IPS-18a (cell line): Measurements from ENCODE around the gene ILF2.
"Not testable (repeated sequence)": the region's sequence is repeated elsewhere in the genome, so short reads cannot be mapped to it uniquely, and the experiment has no call there.

Experiments
- H3K27ac ChIP-seq: one replicate; pipeline ENCODE4 v1.5.1; 2013; ENCODE audit warnings: low read length
- H3K27me3 ChIP-seq: one replicate; pipeline ENCODE4 v1.6.1; 2013; ENCODE audit warnings: mild to moderate bottlenecking, low read length; ENCODE audit not compliant: control insufficient read depth, insufficient read depth
- H3K36me3 ChIP-seq: one replicate; pipeline ENCODE4 v1.6.1; 2013; ENCODE audit warnings: low read depth, low read length; ENCODE audit not compliant: control insufficient read depth
- H3K4me1 ChIP-seq: one replicate; pipeline ENCODE4 v1.6.1; 2013; ENCODE audit warnings: low read depth, low read length; ENCODE audit not compliant: control insufficient read depth
- H3K4me3 ChIP-seq: one replicate; pipeline ENCODE4 v1.5.1; 2013; ENCODE audit warnings: low read length
- H3K9ac ChIP-seq: one replicate; pipeline ENCODE4 v1.6.1; 2013; ENCODE audit warnings: mild to moderate bottlenecking, low read length, moderate library complexity
- H3K9me3 ChIP-seq: one replicate; pipeline ENCODE4 v1.6.1; 2013; ENCODE audit warnings: low read depth, low read length; ENCODE audit not compliant: control insufficient read depth

The ILF2 gene

GRCh38 chr1:153677718-153678518 lies 7.1 kb upstream of the ILF2 start:
- Histone ChIP-seq H3K9ac (no peak overlapping the region), H3K27ac (no peak overlapping the region), H3K4me3 (peak overlapping the region; percentile 81)

GRCh38 chr1:153673511-153673910 lies 2.7 kb upstream of the ILF2 start:
- no peak overlapping the region for H3K9ac ChIP-seq
- H3K4me3 ChIP-seq: no peak overlapping the region
- H3K9me3 ChIP-seq: no peaks in the 10 kb centered on the region
- H3K27me3 ChIP-seq: peaks cover 8% of the 10 kb centered on the region
- H3K36me3 ChIP-seq: peaks cover 14% of the 10 kb centered on the region
- peaks cover 6% of the 10 kb centered on the region for H3K4me1 ChIP-seq
- no peak overlapping the region for H3K27ac ChIP-seq

More at GRCh38 chr1:153677718-153678518, 7.1 kb upstream of the ILF2 start:
- Histone ChIP-seq H3K36me3 (no peaks in the 10 kb centered on the region), H3K27me3 (peaks cover 33% of the 10 kb centered on the region), H3K4me1 (peaks cover 3% of the 10 kb centered on the region), H3K9me3 (no peaks in the 10 kb centered on the region)

GRCh38 chr1:153671628-153672353 lies 998 bp upstream of the ILF2 start:
- Histone ChIP-seq H3K36me3 (peaks cover 31% of the 10 kb centered on the region), H3K27ac (peak overlapping the region; percentile 6), H3K4me3 (peak overlapping the region; percentile 59), H3K9ac (peak overlapping the region; percentile 75)
- not testable (repeated sequence) for H3K4me1 ChIP-seq, H3K9me3 ChIP-seq, H3K27me3 ChIP-seq

DNA sequence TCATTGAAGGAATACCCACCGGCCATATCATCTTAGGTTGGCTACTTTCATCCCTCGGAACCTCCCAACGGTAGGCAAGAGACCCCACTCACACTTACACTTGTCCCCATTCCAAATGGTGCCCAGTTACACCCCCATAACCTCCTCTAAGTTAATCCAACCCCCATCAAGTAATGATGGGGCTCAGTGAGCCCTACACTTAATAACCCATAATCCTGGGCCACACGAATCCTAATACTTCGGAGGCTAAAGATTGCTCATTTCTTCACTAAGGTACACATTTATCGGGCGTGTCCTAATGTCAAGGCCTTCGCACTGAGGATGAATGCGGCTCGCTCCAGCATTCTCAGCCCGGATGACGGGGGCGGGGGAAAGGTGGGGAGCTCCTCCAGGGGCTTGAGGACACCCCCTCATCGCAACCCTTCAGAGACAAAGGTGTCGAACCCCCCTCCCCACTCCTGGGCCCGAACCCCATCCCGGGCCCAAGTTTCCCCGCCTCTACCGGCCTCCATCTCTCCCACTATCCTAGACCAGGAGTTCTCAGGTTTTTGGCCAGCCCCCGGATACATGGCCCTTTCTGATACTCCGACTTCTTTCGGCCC lies 435 bp downstream of the ILF2 start:
- Histone ChIP-seq H3K9me3 (no peaks in the 10 kb centered on the region), H3K36me3 (peaks cover 45% of the 10 kb centered on the region), H3K27me3 (no peaks in the 10 kb centered on the region), H3K27ac (peak overlapping the region; percentile 89), H3K4me3 (peak overlapping the region; percentile 96), H3K9ac (peak overlapping the region; percentile 98), H3K4me1 (peaks cover 6% of the 10 kb centered on the region)

DNA sequence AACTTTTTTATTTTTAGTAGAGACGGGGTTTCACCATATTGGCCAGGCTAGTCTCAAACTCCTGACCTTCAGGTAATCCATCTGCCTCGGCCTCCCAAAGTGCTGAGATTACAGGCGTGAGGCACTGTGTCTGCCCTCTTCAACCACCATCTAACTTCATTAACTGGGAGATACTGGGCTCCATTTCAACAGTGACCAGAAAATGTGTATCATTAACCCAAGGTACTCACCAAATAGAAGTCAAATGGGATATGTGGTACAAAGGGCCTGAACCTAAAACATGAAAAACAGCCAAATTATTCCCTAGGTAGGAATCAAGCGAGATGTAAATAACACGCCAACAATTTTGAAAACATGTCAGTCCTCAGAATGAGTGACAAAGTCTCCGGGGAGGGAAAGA lies 1.2 kb downstream of the ILF2 start:
- H3K36me3 ChIP-seq: peaks cover 53% of the 10 kb centered on the region
- no peaks in the 10 kb centered on the region for H3K9me3 ChIP-seq
- H3K9ac ChIP-seq: peak overlapping the region; percentile 98
- no peak overlapping the region for H3K27ac ChIP-seq
- H3K4me1 ChIP-seq: peaks cover 6% of the 10 kb centered on the region
- peak overlapping the region; percentile 96 for H3K4me3 ChIP-seq
- H3K27me3 ChIP-seq: no peaks in the 10 kb centered on the region

DNA sequence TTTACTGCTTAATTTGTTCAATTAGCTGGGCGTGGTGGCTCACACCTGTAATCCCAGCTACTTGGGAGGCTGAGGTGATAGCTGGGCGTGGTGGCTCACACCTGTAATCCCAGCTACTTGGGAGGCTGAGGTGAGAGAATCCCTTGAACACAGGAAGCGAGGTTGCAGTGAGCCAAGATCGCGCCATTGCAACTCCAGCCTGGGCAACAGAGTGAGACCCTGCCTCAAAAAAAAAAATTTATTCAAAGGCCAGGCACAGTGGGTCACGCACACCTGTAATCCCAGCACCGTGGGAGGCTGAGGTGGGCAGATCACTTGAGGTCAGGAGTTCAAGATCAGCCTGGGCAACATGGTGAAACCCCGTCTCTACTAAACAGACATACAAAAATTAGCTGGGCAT lies 2.1 kb downstream of the ILF2 start:
- H3K27ac ChIP-seq, H3K4me3 ChIP-seq, H3K9me3 ChIP-seq, H3K4me1 ChIP-seq, H3K9ac ChIP-seq, H3K27me3 ChIP-seq: not testable (repeated sequence)
- H3K36me3 ChIP-seq: peaks cover 62% of the 10 kb centered on the region

- H3K4me1 ChIP-seq: peaks cover 6% of the 10 kb centered on the region
- no peaks in the 10 kb centered on the region for H3K9me3 ChIP-seq
- no peak overlapping the region for H3K9ac ChIP-seq
- no peak overlapping the region for H3K4me3 ChIP-seq
- peaks cover 74% of the 10 kb centered on the region for H3K36me3 ChIP-seq
- H3K27me3 ChIP-seq: no peaks in the 10 kb centered on the region
- no peak overlapping the region for H3K27ac ChIP-seq
Measured at GRCh38 chr1:153667439-153667838, 3.4 kb downstream of the ILF2 start.

GRCh38 chr1:153663211-153663610 lies 7.6 kb downstream of the ILF2 start:
- Histone ChIP-seq H3K27me3 (no peaks in the 10 kb centered on the region), H3K4me1 (peaks cover 3% of the 10 kb centered on the region), H3K9ac (no peak overlapping the region), H3K9me3 (no peaks in the 10 kb centered on the region), H3K27ac (no peak overlapping the region), H3K4me3 (no peak overlapping the region), H3K36me3 (peaks cover 74% of the 10 kb centered on the region)

DNA sequence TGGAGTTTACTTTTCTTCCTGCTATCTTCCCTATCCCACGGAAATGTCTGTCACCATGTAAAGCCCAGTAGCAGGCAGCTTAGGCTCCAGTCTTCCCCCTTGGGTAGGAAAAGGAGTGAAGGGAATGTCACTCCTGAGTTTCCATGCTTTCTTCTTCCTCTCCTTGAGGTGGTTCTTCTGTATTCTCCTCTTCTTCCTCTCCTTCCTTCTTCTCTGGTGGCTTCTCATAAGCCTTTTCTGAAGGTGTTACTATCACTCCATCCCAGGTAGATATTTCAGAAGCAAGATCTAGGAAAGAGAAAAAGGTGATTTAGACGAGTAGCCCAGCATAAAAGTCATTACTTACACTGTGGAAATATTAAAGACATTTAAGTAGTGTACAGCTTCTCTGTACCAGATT lies 8.5 kb downstream of the ILF2 start:
- H3K27ac ChIP-seq: no peak overlapping the region

GRCh38 chr1:153661111-153661708 lies 9.6 kb downstream of the ILF2 start:
- no peaks in the 10 kb centered on the region for H3K27me3 ChIP-seq
- peaks cover 54% of the 10 kb centered on the region for H3K36me3 ChIP-seq
- no peak overlapping the region for H3K27ac ChIP-seq
- peaks cover 3% of the 10 kb centered on the region for H3K4me1 ChIP-seq
- no peak overlapping the region for H3K9ac ChIP-seq
- H3K4me3 ChIP-seq: no peak overlapping the region
- H3K9me3 ChIP-seq: no peaks in the 10 kb centered on the region

More for the DNA sequence above, 8.5 kb downstream of the ILF2 start:
- H3K36me3 ChIP-seq: peaks cover 64% of the 10 kb centered on the region
- H3K9me3 ChIP-seq: no peaks in the 10 kb centered on the region
- H3K9ac ChIP-seq: no peak overlapping the region
- no peaks in the 10 kb centered on the region for H3K27me3 ChIP-seq
- peaks cover 3% of the 10 kb centered on the region for H3K4me1 ChIP-seq
- no peak overlapping the region for H3K4me3 ChIP-seq

DNA sequence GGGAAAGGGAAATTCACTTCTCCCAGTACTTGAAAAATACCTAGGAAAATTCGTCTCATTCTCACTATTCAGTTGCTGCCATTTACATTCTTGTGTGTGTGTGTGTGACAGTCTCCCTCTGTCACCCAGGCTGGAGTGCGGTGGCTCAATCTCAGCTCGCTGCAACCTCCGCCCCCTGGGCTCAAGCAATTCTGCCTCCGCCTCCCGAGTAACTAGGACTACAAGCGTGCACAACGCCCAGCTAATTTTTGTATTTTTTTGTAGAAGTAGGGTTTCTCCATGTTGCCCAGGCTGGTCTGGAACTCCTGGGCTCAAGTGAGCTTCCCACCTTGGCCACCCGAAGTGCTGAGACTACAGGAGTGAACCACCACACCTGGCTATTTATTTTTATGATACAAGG lies 11.1 kb downstream of the ILF2 start:
- no peak overlapping the region for H3K27ac ChIP-seq
- H3K9ac ChIP-seq: no peak overlapping the region
- peaks cover 3% of the 10 kb centered on the region for H3K4me1 ChIP-seq
- no peaks in the 10 kb centered on the region for H3K27me3 ChIP-seq
- peak overlapping the region; percentile 93 for H3K4me3 ChIP-seq
- peaks cover 38% of the 10 kb centered on the region for H3K36me3 ChIP-seq
- no peaks in the 10 kb centered on the region for H3K9me3 ChIP-seq
